Prostate gland (tissue), 2 donors: Measurements from ENCODE around the gene CASKIN1.

ENCODE experiments used
- CTCF ChIP-seq, 4 experiments: fragments of 200-600 bp in 2 of 4; fragments of 450-650 bp in 2 of 4; sonication (generic) in 2 of 4; IDR thresholded peaks; 1 replicate in 3 of 4; 2 replicates in 1 of 4; pipeline ENCODE4 v1.5.1; 2016 to 2019; ENCODE audit warnings: antibody characterized with exemption in 4 of 4, mild to moderate bottlenecking in 2 of 4, moderate library complexity in 2 of 4
- POLR2A ChIP-seq: fragments of 450-650 bp; IDR thresholded peaks from one replicate; pipeline ENCODE4 v1.6.1; 2016; ENCODE audit warnings: antibody characterized with exemption, mild to moderate bottlenecking

GRCh38 chr16:2233872-2234812, 37.7 kb upstream of the CASKIN1 start:
- TF ChIP-seq CTCF (IDR thresholded peaks at IDR 0.05), result no peak
- no peak for TF ChIP-seq POLR2A
